Skeletal muscle tissue (tissue), 4 donors: ENCODE results near the gene COA1. TPM values are rescaled to one million over a fixed set of nuclear protein-coding genes. Genes with fewer than 3 reads are reported as not detected.
"Not testable (repeated sequence)": the region's sequence is repeated elsewhere in the genome, so short reads cannot be mapped to it uniquely, and the experiment has no call there.

Experiments used
- H3K27ac ChIP-seq: one replicate; pipeline ENCODE4 v1.7.0; 2013; ENCODE audit warnings: mild to moderate bottlenecking, low read depth, low read length, inconsistent platforms
- H3K27me3 ChIP-seq, 3 donors: one replicate each; pipeline ENCODE4 v1.7.0; 2013; ENCODE audit warnings: low read length in 3 of 3; ENCODE audit not compliant: control insufficient read depth in 3 of 3, insufficient read depth in 3 of 3
- H3K36me3 ChIP-seq, 3 donors: one replicate each; pipeline ENCODE4 v1.7.0; 2013; ENCODE audit warnings: low read length in 3 of 3; ENCODE audit not compliant: control insufficient read depth in 3 of 3, insufficient read depth in 3 of 3
- H3K4me1 ChIP-seq, 3 donors: one replicate each; pipeline ENCODE4 v1.7.0; 2013; ENCODE audit warnings: low read length in 3 of 3, mild to moderate bottlenecking in 3 of 3; ENCODE audit not compliant: control insufficient read depth in 3 of 3, insufficient read depth in 3 of 3
- H3K4me3 ChIP-seq, 3 donors: one replicate each; pipeline ENCODE4 v1.7.0; 2013; ENCODE audit warnings: low read length in 3 of 3
- H3K9ac ChIP-seq, 3 donors: one replicate each; pipeline ENCODE4 v1.7.0; 2013; ENCODE audit warnings: low read length in 3 of 3, mild to moderate bottlenecking in 3 of 3, moderate library complexity in 2 of 3, low read depth in 1 of 3
- H3K9me3 ChIP-seq, 3 donors: one replicate each; pipeline ENCODE4 v1.7.0; 2013; ENCODE audit warnings: low read length in 3 of 3; ENCODE audit not compliant: control insufficient read depth in 3 of 3
- total RNA-seq: library from RNA; depleted of rRNA; stranded (reverse); fragments of >200 nt; gene quantifications from one replicate; pipeline ENCODE4 v1.2.3, GENCODE V29; 2014
- donor health status: Osteomylitis.

The COA1 gene
- total RNA-seq, 1 donor from 2014 or later: 57.9 TPM

- H3K9ac ChIP-seq, H3K9me3 ChIP-seq, H3K4me1 ChIP-seq, H3K27ac ChIP-seq, H3K4me3 ChIP-seq, H3K27me3 ChIP-seq: not testable (repeated sequence)
- H3K36me3 ChIP-seq: peaks cover 4 to 23% (median 22%) of the 10 kb centered on the region in 3 donors
These were observed 101.5 kb downstream of the COA1 start for GRCh38 chr7:43627798-43628197.

- H3K27ac ChIP-seq: no peak overlapping the region
- no peaks in the 10 kb centered on the region for H3K4me1 ChIP-seq
- peaks cover 2 to 21% (median 13%) of the 10 kb centered on the region in 3 donors for H3K36me3 ChIP-seq
- no peak overlapping the region for H3K4me3 ChIP-seq
- no peak overlapping the region for H3K9ac ChIP-seq
- no peaks in the 10 kb centered on the region for H3K9me3 ChIP-seq
- H3K27me3 ChIP-seq: no peaks in the 10 kb centered on the region
These were observed 102.6 kb downstream of the COA1 start for GRCh38 chr7:43626695-43627094.

GRCh38 chr7:43625980-43626379, 103.3 kb downstream of the COA1 start:
- H3K27ac ChIP-seq: no peak overlapping the region
- no peaks in the 10 kb centered on the region for H3K4me1 ChIP-seq
- H3K9ac ChIP-seq: no peak overlapping the region
- H3K9me3 ChIP-seq: no peaks in the 10 kb centered on the region
- peaks cover 2 to 17% (median 9%) of the 10 kb centered on the region in 3 donors for H3K36me3 ChIP-seq
- no peak overlapping the region for H3K4me3 ChIP-seq
- H3K27me3 ChIP-seq: no peaks in the 10 kb centered on the region

GRCh38 chr7:43625453-43625852, 103.9 kb downstream of the COA1 start:
- no peak overlapping the region for H3K27ac ChIP-seq

GRCh38 chr7:43624156-43624555, 105.2 kb downstream of the COA1 start:
- no peaks in the 10 kb centered on the region for H3K27me3 ChIP-seq
- no peaks in the 10 kb centered on the region for H3K9me3 ChIP-seq
- H3K4me1 ChIP-seq: no peaks in the 10 kb centered on the region
- H3K4me3 ChIP-seq: no peak overlapping the region
- peaks cover 2 to 21% (median 9%) of the 10 kb centered on the region in 3 donors for H3K36me3 ChIP-seq
- H3K27ac ChIP-seq: no peak overlapping the region
- no peak overlapping the region for H3K9ac ChIP-seq

More at GRCh38 chr7:43625453-43625852, 103.9 kb downstream of the COA1 start:
- Histone ChIP-seq H3K4me1 (no peaks in the 10 kb centered on the region), H3K36me3 (peaks cover 2 to 17% (median 9%) of the 10 kb centered on the region in 3 donors), H3K27me3 (no peaks in the 10 kb centered on the region), H3K9ac (no peak overlapping the region), H3K9me3 (no peaks in the 10 kb centered on the region), H3K4me3 (no peak overlapping the region)

GRCh38 chr7:43621729-43622448, 107.4 kb downstream of the COA1 start:
- H3K36me3 ChIP-seq: peaks cover 2 to 23% (median 9%) of the 10 kb centered on the region in 3 donors
- H3K4me1 ChIP-seq: no peaks in the 10 kb centered on the region
- no peaks in the 10 kb centered on the region for H3K27me3 ChIP-seq
- H3K27ac ChIP-seq: no peak overlapping the region
- H3K9ac ChIP-seq: no peak overlapping the region
- no peaks in the 10 kb centered on the region for H3K9me3 ChIP-seq
- no peak overlapping the region for H3K4me3 ChIP-seq

GRCh38 chr7:43619213-43620012, 109.9 kb downstream of the COA1 start:
- H3K4me1 ChIP-seq: no peaks in the 10 kb centered on the region
- H3K9ac ChIP-seq: no peak overlapping the region
- no peak overlapping the region for H3K4me3 ChIP-seq
- peaks cover 0 to 15% (median 1%) of the 10 kb centered on the region in 3 donors for H3K36me3 ChIP-seq
- H3K27me3 ChIP-seq: no peaks in the 10 kb centered on the region
- H3K9me3 ChIP-seq: no peaks in the 10 kb centered on the region
- H3K27ac ChIP-seq: no peak overlapping the region

- Histone ChIP-seq H3K9me3 (no peaks in the 10 kb centered on the region), H3K4me1 (peaks cover 0 to 1% (median 0%) of the 10 kb centered on the region in 3 donors), H3K9ac (no peak overlapping the region), H3K4me3 (no peak overlapping the region), H3K27ac (no peak overlapping the region), H3K27me3 (no peaks in the 10 kb centered on the region), H3K36me3 (peaks cover 0 to 9% (median 0%) of the 10 kb centered on the region in 3 donors)
These were observed 111.2 kb downstream of the COA1 start for GRCh38 chr7:43618073-43618472.

- Histone ChIP-seq H3K27me3 (no peaks in the 10 kb centered on the region), H3K9ac (no peak overlapping the region), H3K4me3 (no peak overlapping the region), H3K36me3 (peaks cover 0 to 7% (median 0%) of the 10 kb centered on the region in 3 donors), H3K4me1 (peaks cover 5 to 11% (median 6%) of the 10 kb centered on the region in 3 donors), H3K27ac (no peak overlapping the region), H3K9me3 (no peaks in the 10 kb centered on the region)
These were observed 112.3 kb downstream of the COA1 start for GRCh38 chr7:43616977-43617376.

GRCh38 chr7:43615558-43616145, 113.7 kb downstream of the COA1 start:
- no peaks in the 10 kb centered on the region for H3K27me3 ChIP-seq

More at GRCh38 chr7:43615558-43616145, 113.7 kb downstream of the COA1 start:
- no peak overlapping the region for H3K27ac ChIP-seq
- no peak overlapping the region for H3K4me3 ChIP-seq
- peaks cover 5 to 14% (median 10%) of the 10 kb centered on the region in 3 donors for H3K4me1 ChIP-seq
- peaks cover 0 to 7% (median 0%) of the 10 kb centered on the region in 3 donors for H3K36me3 ChIP-seq
- no peak overlapping the region for H3K9ac ChIP-seq
- H3K9me3 ChIP-seq: no peaks in the 10 kb centered on the region
